LHCN-M2 (cell line): ENCODE data around the gene TXLNG. TPM values are rescaled to one million over a fixed set of nuclear protein-coding genes. Genes with fewer than 3 reads are reported as not detected.

Source experiments
- DNase-seq: peaks from one replicate; pipeline ENCODE4 v3.0.0-alpha.2; 2012; ENCODE audit warnings: low read depth
- total RNA-seq: library from RNA; depleted of rRNA; stranded (reverse); fragments of >200 nt; gene quantifications from 2 replicates; pipeline ENCODE4 v1.2.3, GENCODE V29; 2014; rRNA removed

Gene TXLNG
- total RNA-seq, 1 experiment from 2014 or later, result 8.5 TPM

DNA sequence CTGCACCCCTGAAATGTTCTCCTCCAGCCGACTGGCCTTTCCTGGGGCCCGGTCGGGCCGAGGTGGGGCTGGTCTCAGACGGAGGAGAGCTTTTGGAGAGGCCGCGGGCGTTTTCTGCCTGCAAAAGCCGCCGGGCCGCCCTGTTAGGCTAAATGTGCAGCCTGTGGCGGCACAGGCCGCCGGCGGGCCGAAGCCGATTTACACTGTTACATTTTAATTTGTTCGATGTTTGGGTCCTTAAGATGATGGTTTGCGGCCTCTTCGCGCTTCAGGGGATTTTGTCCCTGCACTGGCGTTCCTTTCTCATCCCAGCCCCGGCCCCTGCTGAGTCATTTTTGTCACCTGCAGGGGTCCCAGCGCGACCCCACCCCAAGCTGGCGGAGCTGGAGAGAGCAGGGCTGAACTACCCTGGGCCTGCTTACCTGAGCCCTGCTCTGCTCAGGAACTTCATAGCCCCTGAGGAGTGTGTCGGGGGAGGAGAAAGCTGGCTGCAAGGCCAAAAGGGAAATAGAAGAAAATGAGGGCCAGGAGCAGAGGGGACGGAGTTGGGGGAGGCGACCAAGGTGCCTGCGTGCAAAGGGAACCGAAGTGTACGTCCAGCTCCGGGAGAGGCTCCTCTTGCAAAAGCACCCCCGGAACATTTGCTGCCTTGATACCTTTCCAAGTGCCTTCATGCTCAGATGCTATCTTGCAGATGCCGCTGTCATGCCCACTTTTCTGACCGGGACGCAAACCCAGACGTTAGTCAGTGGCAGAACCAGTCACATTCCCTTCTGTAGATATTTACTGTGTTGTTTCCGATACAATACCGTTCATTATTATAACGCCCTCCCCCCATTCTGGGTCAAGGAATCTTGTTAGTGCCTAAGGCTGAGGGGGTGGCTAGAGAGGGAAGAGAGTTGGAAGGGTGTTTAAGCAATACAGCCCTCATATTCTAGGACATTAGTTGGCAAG lies 84.9 kb downstream of the TXLNG start:
- DNase-seq, result peak; percentile 22

DNA sequence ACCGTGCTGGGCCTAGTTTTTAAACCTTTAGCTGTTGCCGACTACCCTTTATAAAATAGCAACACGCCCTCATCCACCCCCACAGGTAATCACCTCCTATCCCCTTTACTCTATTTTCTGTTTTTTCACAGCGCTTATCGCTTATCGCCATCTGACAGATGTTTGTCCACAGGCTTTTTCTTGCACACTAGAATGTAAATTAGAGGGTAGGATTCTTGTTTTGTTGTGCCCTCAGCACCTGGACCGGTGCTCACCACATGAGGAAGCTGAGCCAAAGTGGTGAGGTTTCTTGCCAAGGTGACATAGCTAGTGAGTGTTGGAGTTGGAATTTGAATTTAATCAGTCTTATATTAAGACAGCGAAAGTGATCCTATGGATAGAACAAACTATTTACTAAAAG lies 86.8 kb downstream of the TXLNG start:
- DNase-seq, result no peak

DNA sequence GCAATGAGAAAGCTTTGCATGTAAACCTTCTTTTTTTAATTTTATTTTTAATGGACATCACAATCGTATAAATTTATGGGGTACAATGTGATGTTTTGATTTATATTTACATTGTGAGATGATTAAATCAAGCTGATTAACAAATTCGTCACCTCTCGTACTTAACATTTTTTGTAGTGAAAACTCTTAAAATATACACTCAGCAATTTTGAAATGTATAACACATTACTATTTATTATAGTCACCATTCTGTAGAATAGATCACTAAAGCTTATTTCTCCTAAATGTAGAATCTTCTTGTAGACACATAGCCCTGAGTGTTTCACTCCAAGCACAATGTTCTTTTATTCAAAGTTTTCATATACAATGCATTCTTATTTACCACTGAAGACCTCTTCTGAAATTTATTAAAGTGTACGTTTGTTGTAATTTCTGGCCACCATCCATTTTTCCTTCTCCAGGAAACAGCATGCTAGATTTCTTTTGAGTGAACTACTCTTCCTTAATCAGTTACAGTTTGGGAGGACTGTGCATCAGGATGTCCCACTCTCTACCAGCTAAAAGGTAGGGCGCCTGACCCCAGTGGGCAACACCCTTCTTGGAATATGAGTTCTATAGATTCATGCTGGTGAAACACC lies 88.3 kb downstream of the TXLNG start:
- no peak for DNase-seq

DNA sequence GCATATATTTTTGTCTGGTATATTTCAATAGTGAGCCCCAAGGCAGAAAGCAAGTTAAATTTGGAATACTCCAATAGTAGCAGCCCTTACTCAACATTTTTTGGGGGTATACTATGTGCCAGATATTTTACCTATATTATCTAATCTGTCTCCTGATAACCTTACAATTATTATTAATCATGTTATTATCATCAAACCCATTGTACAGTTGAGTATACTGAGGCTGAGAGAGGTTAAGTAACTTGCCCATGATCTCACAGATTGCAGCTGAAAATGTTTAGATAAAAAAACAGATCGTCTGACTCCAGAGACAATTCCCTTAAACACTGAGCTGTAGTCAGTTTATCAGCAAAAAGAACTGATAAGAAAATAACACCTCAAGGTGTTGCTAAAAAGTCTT lies 90.4 kb downstream of the TXLNG start:
- no peak for DNase-seq

DNA sequence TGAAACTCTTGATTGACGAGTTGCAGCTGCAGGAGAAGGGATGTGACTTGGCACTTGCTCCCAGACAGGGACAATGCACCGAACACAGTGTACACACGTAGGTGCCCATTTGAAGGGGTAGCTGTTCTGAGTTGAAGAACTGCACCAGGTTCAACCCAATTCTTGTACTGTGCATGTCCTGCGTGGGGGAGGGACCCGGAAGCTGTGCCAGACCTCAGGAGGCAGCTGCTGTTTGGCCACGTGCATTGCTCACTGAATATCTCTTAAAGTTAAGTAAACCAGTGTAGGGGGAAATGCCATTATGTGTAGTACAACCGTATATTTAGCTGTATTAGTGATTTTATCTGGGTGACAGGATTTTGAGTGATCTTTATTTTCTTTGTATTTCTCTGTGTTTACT lies 95.9 kb downstream of the TXLNG start:
- peak; percentile 51 for DNase-seq

DNA sequence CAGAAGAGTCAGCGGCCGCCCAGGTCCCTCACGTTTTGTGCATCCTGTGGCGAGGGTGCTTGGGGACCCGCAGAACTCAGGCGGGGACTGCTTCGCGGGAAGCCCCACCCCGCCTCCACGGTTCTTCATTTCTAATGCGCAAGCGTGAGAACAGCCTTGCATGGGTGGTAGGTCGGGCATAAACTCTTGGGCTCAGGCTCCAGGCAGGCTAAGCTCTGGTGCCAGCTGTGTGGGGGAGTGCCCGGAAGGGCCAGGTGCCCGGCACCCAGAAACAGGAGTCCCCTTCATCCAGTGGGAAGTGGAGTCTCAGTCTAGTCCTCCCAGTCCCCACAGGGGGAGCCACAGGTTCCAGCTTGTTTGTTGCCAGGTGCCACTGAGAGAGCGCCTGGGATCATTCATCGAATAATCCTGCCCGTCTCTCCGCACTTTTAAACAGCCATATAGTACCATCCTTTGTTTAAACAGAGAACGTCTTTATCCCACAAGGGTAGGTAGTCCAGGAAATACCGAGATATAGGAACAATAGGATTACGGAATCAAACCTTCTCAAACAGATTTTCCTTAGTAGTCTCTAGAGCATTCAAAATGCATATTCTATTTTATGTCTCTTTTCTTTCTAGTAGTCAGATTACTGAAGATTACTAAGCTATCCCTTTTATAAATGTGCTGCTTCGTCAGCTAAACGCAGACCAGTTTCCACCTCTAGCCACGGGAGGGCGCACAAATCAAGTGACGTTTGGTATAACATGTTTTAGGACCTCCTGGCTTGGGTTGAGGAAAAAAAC lies 96.6 kb downstream of the TXLNG start:
- DNase-seq, result peak; percentile 62

DNA sequence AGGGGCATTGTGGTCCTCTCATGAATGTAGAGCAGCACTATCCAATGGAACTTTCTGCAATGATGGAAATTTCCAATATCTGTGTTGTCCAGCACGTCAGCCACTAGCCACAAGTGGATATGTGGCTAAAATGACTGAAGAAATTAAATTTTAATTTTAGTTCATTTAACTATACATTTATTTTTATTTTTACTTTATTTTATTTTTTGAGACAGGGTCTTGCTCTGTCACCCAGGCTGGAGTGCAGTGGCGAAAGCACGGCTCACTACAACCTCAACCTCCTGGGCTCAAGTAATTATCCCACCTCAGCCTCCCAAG lies 97.2 kb downstream of the TXLNG start:
- no peak for DNase-seq

DNA sequence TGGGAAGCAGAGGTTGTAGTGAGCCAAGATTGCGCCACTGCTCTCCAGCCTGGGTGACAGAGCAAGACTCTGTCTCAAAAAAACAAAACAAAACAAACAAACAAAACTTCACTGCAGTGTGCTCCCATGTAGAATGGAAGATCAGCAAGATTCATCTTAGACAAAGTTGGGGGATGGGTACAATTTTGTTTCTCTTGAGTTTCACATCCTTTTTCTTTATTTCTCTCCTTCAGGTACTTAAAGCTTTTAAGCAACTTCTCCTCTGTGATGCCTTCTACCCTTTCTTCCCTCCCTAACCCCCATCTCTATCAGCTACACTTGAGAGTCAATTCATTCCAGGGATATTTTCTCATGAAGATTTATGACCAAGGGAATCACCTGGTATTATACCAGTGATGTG lies 99.4 kb downstream of the TXLNG start:
- DNase-seq, result no peak

DNA sequence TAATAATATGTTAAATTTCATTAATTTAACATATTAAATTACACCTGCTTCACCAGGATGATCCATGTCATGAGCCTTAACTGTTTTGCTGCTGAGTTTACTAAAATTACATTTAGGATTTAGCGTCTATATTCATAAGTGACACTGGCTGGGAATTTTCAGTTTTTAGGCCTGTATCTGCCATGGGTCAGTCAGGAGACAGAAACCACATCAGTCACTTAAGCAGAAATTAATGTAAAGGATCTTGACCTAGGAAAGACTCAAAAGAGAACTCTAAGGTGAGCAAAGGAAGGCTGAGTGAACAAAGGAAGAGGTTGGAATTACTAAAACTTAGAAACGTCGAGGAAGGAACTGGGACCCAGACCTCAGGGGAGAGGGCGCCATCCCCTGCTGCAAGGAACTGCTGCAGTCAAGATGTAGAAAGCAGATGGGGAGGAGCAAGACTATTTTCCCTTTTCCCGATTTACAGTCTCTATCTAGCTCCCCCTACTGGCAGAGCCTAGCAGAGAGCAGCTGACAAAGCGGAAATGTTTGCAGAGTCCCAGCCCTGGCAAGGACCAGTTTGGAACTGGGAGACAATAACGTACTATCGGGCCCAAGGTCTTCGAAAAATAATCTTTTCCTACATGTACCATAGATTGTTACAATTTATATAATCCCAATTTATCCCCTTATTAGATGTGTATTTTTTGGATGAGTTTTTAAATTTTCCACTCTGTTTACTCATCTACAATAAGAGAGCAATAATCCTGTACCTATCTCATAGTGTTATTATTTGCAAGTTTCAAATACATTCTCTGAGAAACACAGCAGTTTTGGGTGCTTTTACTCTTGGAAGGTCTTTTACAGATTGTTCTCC lies 106.5 kb downstream of the TXLNG start:
- DNase-seq, result peak; percentile 77

Other genes with a start within 250 kb of the TXLNG start
- gene S100G, start 136.3 kb upstream of the TXLNG start, total RNA-seq, result not detected in 2 replicates
- 9.2 and 10.8 TPM in 2 replicates for gene CTPS2, start 73.8 kb upstream of the TXLNG start, total RNA-seq
- 23.9 and 26.2 TPM in 2 replicates for gene SYAP1, start 66.9 kb upstream of the TXLNG start, total RNA-seq
- gene RBBP7, start 83.9 kb downstream of the TXLNG start, total RNA-seq, result 100.0 and 112 TPM in 2 replicates
- gene REPS2, start 160.2 kb downstream of the TXLNG start, total RNA-seq, result 1.7 and 3.7 TPM in 2 replicates